ENCODE results near the gene RNF26. TPM values are rescaled to one million over a fixed set of nuclear protein-coding genes. Genes with fewer than 3 reads are reported as not detected.

RNF26 gene
- total and polyA plus RNA-seq, 2 of the 4 experiments (the other 2 are of a cell fraction) = 3.4 to 36.7 TPM

GRCh38 chr11:119298726-119299125 is 35.6 kb upstream of the RNF26 start:
- Histone ChIP-seq H4K20me1 (ENCODE audit: insufficient read depth, low read length) (no peaks in the 10 kb centered on the region), H2AK9ac (replicated peaks; ENCODE audit: low read depth, low read length, poor library complexity) (no peak overlapping the region), H4K8ac (ENCODE audit: low read depth in 2 of 2, low read length in 2 of 2) (no peak overlapping the region), H3K27me3 (ENCODE audit: control insufficient read depth, insufficient read depth, low read length) (no peaks in the 10 kb centered on the region), H3K23ac (ENCODE audit: low read depth, low read length) (no peak overlapping the region), H3K27ac (ENCODE audit: insufficient read depth, low read length) (no peak overlapping the region), H3K56ac (ENCODE audit: extremely low read depth, insufficient read depth, low read length) (no peak overlapping the region), H3K4me1 (ENCODE audit: control insufficient read depth, insufficient read depth, low read length) (no peaks in the 10 kb centered on the region), H2AK5ac (ENCODE audit: low read depth, low read length) (no peak overlapping the region), H3K4me2 (ENCODE audit: low read depth, low read length) (no peak overlapping the region), H4K91ac (ENCODE audit: insufficient read depth, low read depth, low read length) (no peak overlapping the region), H2BK15ac (ENCODE audit: low read depth, low read length) (no peak overlapping the region), H3K14ac (replicated peaks; ENCODE audit: low read depth, low read length) (no peak overlapping the region), H2AFZ (replicated peaks; ENCODE audit: low read length, poor library complexity) (no peak overlapping the region), H2BK20ac (ENCODE audit: low read depth, low read length) (no peak overlapping the region), H3K18ac (ENCODE audit: low read depth, low read length) (no peak overlapping the region), H2BK120ac (ENCODE audit: low read depth, low read length) (no peak overlapping the region), H3K4ac (ENCODE audit: low read depth, low read length) (no peak overlapping the region), H3K4me3 (ENCODE audit: insufficient read depth, low read depth, low read length) (no peak overlapping the region), H3K9ac (ENCODE audit: low read depth, low read length) (no peak overlapping the region), H3K9me3 (ENCODE audit: control insufficient read depth, insufficient read depth, low read length) (no peaks in the 10 kb centered on the region), H3K36me3 (ENCODE audit: control insufficient read depth, insufficient read depth, low read length) (peaks cover 30% of the 10 kb centered on the region), H4K5ac (ENCODE audit: low read depth, low read length) (no peak overlapping the region), H2BK5ac (ENCODE audit: low read depth, low read length, poor library complexity, severe bottlenecking) (no peak overlapping the region), H3K79me1 (ENCODE audit: low read depth in 1 of 2, low read length in 2 of 2) (peaks cover 10 to 48% of the 10 kb centered on the region in 2 experiments), H3K9me1 (ENCODE audit: insufficient read depth, low read length) (peaks cover 4% of the 10 kb centered on the region; the same call in 1 of the 2 replicates)
- no peak for TF ChIP-seq CEBPB (IDR thresholded peaks at IDR 0.05; ENCODE audit: low read depth, low read length)
- intact Hi-C loops (cut with micrococcal nuclease) (no loop called here), in situ Hi-C loops (cut with MboI; ENCODE audit: low sequenced_read_pairs) (no loop called here), dilution Hi-C loops (cut with HindIII; ENCODE audit: low sequenced_read_pairs, unreplicated experiment) (no loop called here)
- ATAC-seq (ENCODE audit: low read depth) (no peak), DNase-seq (no peak)
- POLR2A ChIA-PET (ENCODE audit: unreplicated experiment) = no interaction called here
- BruUV-seq (replicated peaks) = no TSS peak
- CTCF ChIA-PET = no interaction called here
- WGBS, 2 experiments (ENCODE audit: extremely low coverage in 2 of 2, insufficient read length in 1 of 2) = no CpG with 5 or more reads among the region's 2 CpGs

Measured in IMR-90 (cell line).